DND-41 (cell line): ENCODE data around the gene SLC1A4.

ENCODE experiments used
- ATAC-seq: fragments of 200-7000 bp; cut with Tn5 transposase; 3 replicates; pipeline ENCODE4 v1.9.1; 2021; ENCODE audit warnings: low read depth; ENCODE audit not compliant: insufficient read depth
- DNase-seq: peaks from one replicate; pipeline ENCODE4 v3.0.0-alpha.2; 2020
- H2AFZ ChIP-seq: 2 replicates; pipeline ENCODE4 v1.6.0; 2012; ENCODE audit warnings: low read depth, low read length
- H3K27ac ChIP-seq: 2 replicates; pipeline ENCODE4 v1.5.1; 2012; ENCODE audit warnings: low read length, inconsistent platforms
- H3K27me3 ChIP-seq: fragments of 200-600 bp; sonication (generic); 2 replicates; pipeline ENCODE4 v1.6.0; 2012; ENCODE audit warnings: low read length, mild to moderate bottlenecking, inconsistent platforms; ENCODE audit not compliant: insufficient read depth, poor library complexity
- H3K36me3 ChIP-seq: 2 replicates; pipeline ENCODE4 v1.5.1; 2012; ENCODE audit warnings: low read length, inconsistent platforms; ENCODE audit not compliant: insufficient read depth
- H3K4me1 ChIP-seq: 2 replicates; pipeline ENCODE4 v1.5.1; 2012; ENCODE audit warnings: mild to moderate bottlenecking, low read length; ENCODE audit not compliant: insufficient read depth
- H3K4me2 ChIP-seq: 2 replicates; pipeline ENCODE4 v1.6.0; 2012; ENCODE audit warnings: mild to moderate bottlenecking, moderate library complexity, low read length, inconsistent platforms; ENCODE audit not compliant: insufficient read depth
- H3K4me3 ChIP-seq, 2 experiments: fragments of 200-600 bp in 1 of 2; shearing (Covaris generic) in 1 of 2; 2 replicates each; pipeline ENCODE4 v1.5.1; 2012 to 2016; ENCODE audit warnings: inconsistent platforms in 2 of 2, low read length in 2 of 2, mild to moderate bottlenecking in 2 of 2, low read depth in 1 of 2, moderate library complexity in 1 of 2
- H3K79me2 ChIP-seq: 2 replicates; pipeline ENCODE4 v1.6.0; 2012; ENCODE audit warnings: low read length, inconsistent platforms; ENCODE audit not compliant: insufficient read depth
- H3K9ac ChIP-seq: 2 replicates; pipeline ENCODE4 v1.6.0; 2012; ENCODE audit warnings: low read depth, mild to moderate bottlenecking, inconsistent platforms, low read length, moderate library complexity
- H3K9me3 ChIP-seq: 2 replicates; pipeline ENCODE4 v1.5.1; 2012; ENCODE audit warnings: low read length, moderate library complexity, mild to moderate bottlenecking, inconsistent platforms; ENCODE audit not compliant: insufficient read depth, severe bottlenecking
- H4K20me1 ChIP-seq: 2 replicates; pipeline ENCODE4 v1.6.0; 2012; ENCODE audit warnings: low read length; ENCODE audit not compliant: insufficient read depth
- EZH2 ChIP-seq: IDR thresholded peaks from 3 replicates; pipeline ENCODE4 v1.6.1; 2012; ENCODE audit warnings: borderline replicate concordance, low read depth, mild to moderate bottlenecking, moderate library complexity, low read length, inconsistent platforms; ENCODE audit not compliant: severe bottlenecking
- TF ChIP-seq, protein P1 (sequence below): IDR thresholded peaks from 2 replicates; pipeline ENCODE4 v1.5.1; 2012; ENCODE audit warnings: borderline replicate concordance, low read length, moderate library complexity, mild to moderate bottlenecking; ENCODE audit not compliant: poor library complexity, severe bottlenecking; ENCODE audit errors: extremely low read depth

Gene SLC1A4

DNA sequence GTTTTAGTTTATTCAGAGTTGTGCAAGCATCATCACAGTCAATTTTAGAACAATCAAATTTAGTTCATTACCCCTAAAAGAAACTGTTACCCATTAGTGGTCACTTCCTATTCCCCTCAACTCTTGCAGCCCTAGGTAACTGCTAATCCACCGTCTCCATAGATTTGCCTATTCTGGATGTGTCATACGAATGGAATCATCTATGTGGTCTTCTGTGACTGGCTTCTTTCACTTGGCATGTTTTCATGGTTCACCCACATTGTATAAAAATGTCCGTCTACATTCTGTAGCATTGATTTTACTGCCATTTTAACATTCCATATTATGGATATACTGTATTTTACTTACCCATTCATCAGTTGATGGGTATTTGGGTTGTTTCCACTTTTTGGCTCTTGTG, 61.7 kb downstream of the SLC1A4 start:
- H3K4me1 ChIP-seq, result peaks cover 33% of the 10 kb centered on the region

DNA sequence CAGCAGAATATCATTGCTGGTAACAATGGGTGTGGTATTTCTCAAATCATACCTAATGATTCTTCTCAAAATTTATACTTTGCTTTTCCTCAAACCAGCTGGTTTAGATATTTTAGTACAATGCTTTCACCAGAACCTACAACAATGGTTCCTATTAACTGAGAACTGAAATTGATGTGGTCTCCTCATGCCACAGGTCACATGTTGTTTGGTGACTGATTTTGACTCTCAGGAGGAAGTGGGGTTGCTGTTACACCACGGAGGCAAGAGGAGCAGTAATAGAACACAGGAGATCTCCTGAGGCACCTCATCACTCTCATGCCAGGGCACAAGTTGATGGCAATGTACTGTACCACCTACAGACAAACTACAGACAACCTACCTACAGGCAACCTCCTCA, 64.0 kb downstream of the SLC1A4 start:
- peaks cover 48% of the 10 kb centered on the region for H3K4me1 ChIP-seq
- no peaks in the 10 kb centered on the region for H3K36me3 ChIP-seq
- H3K27ac ChIP-seq, result no peak overlapping the region
- TF ChIP-seq, protein P1, sequence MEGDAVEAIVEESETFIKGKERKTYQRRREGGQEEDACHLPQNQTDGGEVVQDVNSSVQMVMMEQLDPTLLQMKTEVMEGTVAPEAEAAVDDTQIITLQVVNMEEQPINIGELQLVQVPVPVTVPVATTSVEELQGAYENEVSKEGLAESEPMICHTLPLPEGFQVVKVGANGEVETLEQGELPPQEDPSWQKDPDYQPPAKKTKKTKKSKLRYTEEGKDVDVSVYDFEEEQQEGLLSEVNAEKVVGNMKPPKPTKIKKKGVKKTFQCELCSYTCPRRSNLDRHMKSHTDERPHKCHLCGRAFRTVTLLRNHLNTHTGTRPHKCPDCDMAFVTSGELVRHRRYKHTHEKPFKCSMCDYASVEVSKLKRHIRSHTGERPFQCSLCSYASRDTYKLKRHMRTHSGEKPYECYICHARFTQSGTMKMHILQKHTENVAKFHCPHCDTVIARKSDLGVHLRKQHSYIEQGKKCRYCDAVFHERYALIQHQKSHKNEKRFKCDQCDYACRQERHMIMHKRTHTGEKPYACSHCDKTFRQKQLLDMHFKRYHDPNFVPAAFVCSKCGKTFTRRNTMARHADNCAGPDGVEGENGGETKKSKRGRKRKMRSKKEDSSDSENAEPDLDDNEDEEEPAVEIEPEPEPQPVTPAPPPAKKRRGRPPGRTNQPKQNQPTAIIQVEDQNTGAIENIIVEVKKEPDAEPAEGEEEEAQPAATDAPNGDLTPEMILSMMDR, result no peak
- TF ChIP-seq EZH2, result no peak
- no peaks in the 10 kb centered on the region for H3K27me3 ChIP-seq
- H3K4me2 ChIP-seq, result no peak overlapping the region
- H3K9me3 ChIP-seq, result no peaks in the 10 kb centered on the region
- H2AFZ ChIP-seq, result no peak overlapping the region
- DNase-seq (peak; percentile 51), ATAC-seq (0 out of 3 replicates have a peak, but pooled peaks have one; percentile 6)
- peaks cover 13% of the 10 kb centered on the region for H3K79me2 ChIP-seq
- peaks cover 7% of the 10 kb centered on the region; the same call in 1 of the 2 replicates for H4K20me1 ChIP-seq
- H3K9ac ChIP-seq, result no peak overlapping the region
- H3K4me3 ChIP-seq, result no peak overlapping the region

More for the DNA sequence above, 61.7 kb downstream of the SLC1A4 start:
- Histone ChIP-seq H3K27me3 (no peaks in the 10 kb centered on the region), H3K36me3 (no peaks in the 10 kb centered on the region), H3K9ac (no peak overlapping the region), H2AFZ (no peak overlapping the region), H3K27ac (no peak overlapping the region), H4K20me1 (no peaks in the 10 kb centered on the region), H3K4me3 (no peak overlapping the region), H3K9me3 (no peaks in the 10 kb centered on the region), H3K4me2 (no peak overlapping the region), H3K79me2 (no peaks in the 10 kb centered on the region)
- DNase-seq (no peak), ATAC-seq (no peak)
- TF ChIP-seq EZH2, result no peak
- TF ChIP-seq, protein P1, result no peak

DNA sequence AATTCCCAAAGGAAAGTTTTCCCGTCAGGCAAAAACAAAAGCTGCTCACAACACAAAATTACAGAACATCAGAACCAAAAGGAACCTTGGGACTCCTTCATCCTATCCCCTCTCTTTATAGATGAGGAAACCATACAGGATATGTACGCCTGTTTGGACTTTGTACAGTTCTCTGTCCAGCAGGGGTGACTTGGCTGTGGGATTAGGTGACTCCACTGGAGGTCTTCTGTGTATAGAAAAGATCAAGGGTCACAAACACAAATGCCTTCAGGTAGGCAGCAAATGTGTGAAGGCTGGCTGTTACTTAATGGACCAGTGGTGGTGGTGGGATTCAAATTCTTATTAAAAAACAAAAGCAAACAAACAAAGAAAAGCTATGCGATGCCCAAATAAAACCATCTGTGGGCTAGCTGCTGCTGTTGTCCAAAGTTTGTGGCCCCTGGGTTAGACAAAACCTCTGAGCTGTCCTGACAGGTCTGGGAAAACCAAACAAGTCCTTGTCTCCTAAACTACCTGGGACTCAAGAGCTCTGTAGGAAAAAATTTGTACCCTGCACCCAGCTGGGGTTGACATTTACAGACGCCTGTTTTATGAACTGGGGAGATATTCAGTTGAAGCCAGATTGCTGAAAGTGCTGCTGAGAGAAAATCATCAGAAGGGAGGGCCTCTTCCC, 65.7 kb downstream of the SLC1A4 start:
- Histone ChIP-seq H3K4me1 (peaks cover 49% of the 10 kb centered on the region), H3K9me3 (no peaks in the 10 kb centered on the region), H3K4me3 (peak overlapping the region in 1 of 2 experiments; percentile 83; a peak in 2 of 4 replicates), H2AFZ (peak overlapping the region; percentile 94; the same call in 1 of the 2 replicates), H3K27me3 (no peaks in the 10 kb centered on the region), H3K36me3 (no peaks in the 10 kb centered on the region), H3K27ac (peak overlapping the region; percentile 71; the same call in 1 of the 2 replicates), H3K9ac (peak overlapping the region; percentile 75), H4K20me1 (peaks cover 13% of the 10 kb centered on the region; the same call in 1 of the 2 replicates), H3K79me2 (peaks cover 29% of the 10 kb centered on the region), H3K4me2 (peak overlapping the region; percentile 92)
- TF ChIP-seq EZH2, result no peak
- TF ChIP-seq, protein P1, result no peak
- no peak for DNase-seq
- ATAC-seq, result no peak
